SK-MEL-5 (cell line): Measurements from ENCODE around the gene KRTCAP2. TPM values are rescaled to one million over a fixed set of nuclear protein-coding genes. Genes with fewer than 3 reads are reported as not detected.

Experiments
- DNase-seq: peaks from one replicate; pipeline ENCODE4 v3.0.0-alpha.2; 2016; ENCODE audit warnings: low read depth, low spot score
- in situ Hi-C: cut with HindIII; loops from 2 replicates; pipeline ENCODE4 v1.10.0; 2016; ENCODE audit warnings: low sequenced_read_pairs, high pct_unique_total_duplicates, low pct_unique_long_range_greater_than_20kb
- total RNA-seq: library from RNA; depleted of rRNA; stranded (reverse); fragments of >200 nt; shearing (Covaris generic); gene quantifications from 2 replicates; pipeline ENCODE4 v1.2.3, GENCODE V29; 2014

KRTCAP2 gene
- total RNA-seq, 1 experiment from 2014 or later = 326 TPM

- DNase-seq = no peak
- in situ Hi-C loops = no loop called here
Measured at GRCh38 chr1:155187456-155187891, 14.4 kb upstream of the KRTCAP2 start.

DNA sequence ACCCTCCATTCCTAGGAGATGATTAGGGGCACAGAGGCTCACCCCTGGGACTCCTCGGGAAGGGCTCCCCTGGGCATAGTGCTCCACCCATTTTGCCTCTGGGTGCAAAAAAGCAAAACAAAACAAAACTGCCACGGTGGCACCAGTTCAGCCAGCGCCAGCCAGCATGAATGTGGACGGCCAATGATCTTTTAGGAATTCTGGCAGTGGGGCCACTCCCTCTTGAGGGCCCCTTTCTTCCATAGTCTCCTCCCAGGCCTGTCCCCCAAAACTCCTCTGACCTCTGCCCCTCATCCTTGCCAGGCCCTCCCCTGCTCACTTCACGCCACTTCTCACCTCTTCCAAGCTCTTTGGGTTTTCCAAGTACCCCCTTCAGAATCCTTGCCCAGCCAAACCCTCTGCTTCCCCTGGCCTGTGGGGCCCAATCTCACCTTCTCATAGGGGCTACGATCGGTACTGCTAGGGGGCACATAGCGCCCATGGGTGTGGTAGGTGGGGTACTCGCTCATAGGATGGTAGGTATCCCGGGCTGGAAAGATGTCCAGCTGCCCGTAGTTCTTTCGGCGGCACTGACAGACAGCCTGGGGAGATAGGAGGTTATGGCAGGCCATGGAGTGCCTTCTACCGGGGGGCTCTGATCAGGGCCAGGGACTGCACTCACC lies 13.8 kb upstream of the KRTCAP2 start:
- in situ Hi-C loops = no loop called here
- no peak for DNase-seq

DNA sequence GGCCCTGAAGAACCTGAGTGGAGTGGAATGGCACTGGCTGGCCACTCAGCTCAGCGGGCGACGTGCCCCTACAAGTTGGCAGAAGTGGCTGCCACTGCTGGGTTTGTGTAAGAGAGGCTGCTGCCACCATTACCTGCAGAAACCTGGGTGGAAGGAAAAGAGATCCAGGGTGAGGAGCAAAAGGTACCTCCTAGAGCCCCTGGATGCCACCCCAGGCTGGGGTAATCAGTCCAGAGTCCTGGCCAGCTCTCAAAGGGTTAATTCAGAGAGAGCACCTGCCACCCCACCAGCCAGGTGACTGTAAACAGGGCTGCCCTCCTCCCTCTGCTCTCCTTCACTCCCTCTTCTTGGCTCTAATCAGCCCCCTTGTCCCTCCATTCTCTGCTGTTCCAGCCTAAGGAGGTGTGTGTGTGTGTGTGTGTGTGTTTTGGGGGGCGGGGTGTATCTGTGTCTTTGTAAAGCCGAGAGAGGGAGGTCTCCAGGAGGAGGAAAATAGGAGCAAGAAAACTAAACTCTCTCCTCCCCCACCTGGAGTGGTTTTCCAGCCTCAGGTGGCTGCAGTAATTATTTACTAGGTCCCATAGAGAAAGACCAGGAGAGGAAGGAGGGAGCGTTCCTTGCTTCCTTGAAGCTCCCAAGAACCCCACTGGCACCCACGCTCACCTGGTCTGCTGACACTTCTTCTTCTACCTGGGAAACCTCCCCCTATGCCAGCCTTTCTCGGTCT lies 13.1 kb upstream of the KRTCAP2 start:
- DNase-seq = no peak
- in situ Hi-C loops = no loop called here

DNA sequence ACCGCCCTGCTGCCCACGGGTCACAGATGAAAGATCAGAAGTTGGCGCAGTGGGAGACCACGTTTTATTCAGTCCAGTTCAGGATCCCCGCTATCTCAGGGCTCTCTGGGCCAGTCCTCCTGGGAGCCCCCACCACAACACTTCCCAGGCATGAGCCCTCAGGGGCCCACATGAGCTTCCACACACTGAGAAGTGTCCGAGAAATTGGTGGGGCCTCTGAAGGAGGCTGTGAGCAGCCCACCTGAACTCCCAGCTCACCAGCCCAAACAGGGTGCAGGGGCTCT lies 12.6 kb upstream of the KRTCAP2 start:
- no peak for DNase-seq
- in situ Hi-C loops = no loop called here

DNA sequence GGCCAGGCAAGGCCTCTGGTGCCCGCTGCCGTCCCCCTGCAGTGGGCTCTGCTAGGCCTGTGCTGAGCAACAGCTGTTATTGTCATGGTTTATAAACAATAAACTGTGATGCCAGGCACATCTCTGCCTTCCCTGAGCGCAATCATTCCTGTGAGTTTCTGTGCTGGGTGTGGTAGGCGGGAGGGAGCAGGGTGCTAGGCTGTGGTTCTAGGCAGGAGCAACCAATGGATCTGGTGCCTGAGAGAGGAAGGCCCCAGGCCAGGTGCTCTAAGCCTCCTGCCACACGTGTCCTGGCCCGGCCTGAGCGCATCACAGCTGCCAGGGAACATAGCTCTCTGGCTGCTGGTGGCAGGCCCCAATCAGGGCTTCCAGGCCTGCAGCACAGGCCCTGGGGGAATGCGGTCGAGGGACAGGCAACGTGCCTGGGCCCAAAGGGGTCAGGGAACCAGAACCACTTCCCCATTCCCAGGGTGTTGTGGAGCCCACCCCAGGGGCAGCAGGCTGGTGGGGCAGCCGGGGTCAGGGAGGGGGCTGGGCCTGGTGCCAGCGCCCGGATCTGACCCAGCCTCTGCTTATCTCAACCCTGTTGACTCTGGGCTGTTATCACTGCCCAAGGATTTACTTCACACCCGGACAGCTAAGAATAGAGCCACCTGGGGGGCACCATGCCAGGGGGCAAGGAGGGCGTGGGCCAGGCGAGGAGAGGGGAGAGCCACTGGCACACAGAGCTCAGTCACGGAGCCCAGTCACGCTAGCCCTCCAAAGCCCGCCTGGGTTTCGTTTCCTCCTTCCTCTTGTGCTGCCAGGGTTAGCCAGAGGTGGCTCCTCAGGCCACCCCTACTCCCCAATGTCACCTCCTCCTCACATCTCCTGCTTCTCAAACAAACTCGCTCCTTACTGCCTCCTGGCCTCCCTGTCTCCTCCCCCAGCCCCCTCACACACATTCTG lies 12.0 kb upstream of the KRTCAP2 start:
- DNase-seq = no peak
- in situ Hi-C loops = no loop called here

- in situ Hi-C loops = no loop called here
- no peak for DNase-seq
Measured at GRCh38 chr1:155184351-155184811, 11.3 kb upstream of the KRTCAP2 start.

- in situ Hi-C loops = no loop called here
- no peak for DNase-seq
Measured at GRCh38 chr1:155183775-155184221, 10.7 kb upstream of the KRTCAP2 start.

DNA sequence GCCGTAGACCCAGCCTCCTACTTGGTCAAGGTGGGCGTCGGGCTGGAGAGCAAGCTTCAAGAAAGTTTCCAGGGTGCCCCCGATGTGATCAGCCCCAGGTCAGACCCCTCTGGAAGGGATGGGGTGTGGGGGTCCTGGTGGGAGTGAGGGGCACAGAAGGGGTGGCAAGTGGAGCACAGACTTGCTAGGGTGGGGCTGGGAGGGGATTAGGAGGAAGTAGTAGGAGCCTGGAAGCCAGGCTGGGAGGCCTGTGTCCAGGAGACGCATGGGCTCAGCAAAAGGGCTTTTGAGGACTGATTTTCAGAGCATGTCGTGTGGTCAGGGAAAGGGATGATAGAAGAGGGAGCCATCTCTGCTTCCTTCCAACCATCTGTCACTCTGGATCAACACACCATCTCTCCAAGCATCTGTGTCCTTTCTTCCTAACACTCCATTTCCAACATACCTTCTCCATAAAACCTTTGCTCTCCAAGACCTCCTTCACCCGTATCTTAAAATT lies 9.0 kb upstream of the KRTCAP2 start:
- DNase-seq = no peak
- in situ Hi-C loops = no loop called here

DNA sequence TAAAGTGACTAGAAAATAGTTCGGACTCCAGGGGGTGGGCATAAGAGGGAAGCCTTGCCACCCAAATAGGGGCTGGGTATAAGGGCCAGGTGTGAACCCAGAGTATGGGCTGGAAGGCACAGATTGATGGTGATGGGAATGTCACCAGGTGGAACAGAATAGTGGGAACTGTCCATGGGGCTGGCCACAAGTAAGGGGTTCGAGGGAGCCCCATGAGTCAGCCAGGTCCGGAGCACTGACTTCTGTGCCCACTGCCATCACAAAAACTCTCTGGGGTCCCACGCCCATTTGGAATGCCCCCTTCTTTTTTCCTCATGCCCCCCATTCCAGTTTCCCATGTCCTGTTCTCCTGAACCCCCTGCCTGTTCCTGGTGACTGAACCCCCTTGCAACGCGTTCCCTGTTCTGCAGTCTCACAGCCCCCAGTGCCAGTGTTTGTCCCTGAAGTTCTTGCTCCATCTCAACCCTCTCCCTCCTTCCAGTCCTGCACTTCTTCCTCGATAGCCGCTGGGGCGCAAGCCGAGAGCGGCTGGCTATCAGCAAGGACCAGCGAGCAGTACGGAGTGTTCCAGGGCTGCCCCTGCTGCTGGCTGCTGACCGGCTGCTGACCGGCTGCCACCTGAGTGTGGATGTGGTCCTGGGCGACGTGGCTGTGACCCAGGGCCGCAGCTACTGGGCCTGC lies 8.4 kb upstream of the KRTCAP2 start:
- in situ Hi-C loops = no loop called here

GRCh38 chr1:155179112-155180031 lies 6.3 kb upstream of the KRTCAP2 start:
- no peak for DNase-seq

More for the DNA sequence above, 8.4 kb upstream of the KRTCAP2 start:
- DNase-seq = no peak

GRCh38 chr1:155178441-155179111 lies 5.5 kb upstream of the KRTCAP2 start:
- in situ Hi-C loops = no loop called here
- DNase-seq = no peak

More at GRCh38 chr1:155179112-155180031, 6.3 kb upstream of the KRTCAP2 start:
- in situ Hi-C loops = no loop called here

GRCh38 chr1:155177918-155178281 lies 4.8 kb upstream of the KRTCAP2 start:
- in situ Hi-C loops = no loop called here
- no peak for DNase-seq

DNA sequence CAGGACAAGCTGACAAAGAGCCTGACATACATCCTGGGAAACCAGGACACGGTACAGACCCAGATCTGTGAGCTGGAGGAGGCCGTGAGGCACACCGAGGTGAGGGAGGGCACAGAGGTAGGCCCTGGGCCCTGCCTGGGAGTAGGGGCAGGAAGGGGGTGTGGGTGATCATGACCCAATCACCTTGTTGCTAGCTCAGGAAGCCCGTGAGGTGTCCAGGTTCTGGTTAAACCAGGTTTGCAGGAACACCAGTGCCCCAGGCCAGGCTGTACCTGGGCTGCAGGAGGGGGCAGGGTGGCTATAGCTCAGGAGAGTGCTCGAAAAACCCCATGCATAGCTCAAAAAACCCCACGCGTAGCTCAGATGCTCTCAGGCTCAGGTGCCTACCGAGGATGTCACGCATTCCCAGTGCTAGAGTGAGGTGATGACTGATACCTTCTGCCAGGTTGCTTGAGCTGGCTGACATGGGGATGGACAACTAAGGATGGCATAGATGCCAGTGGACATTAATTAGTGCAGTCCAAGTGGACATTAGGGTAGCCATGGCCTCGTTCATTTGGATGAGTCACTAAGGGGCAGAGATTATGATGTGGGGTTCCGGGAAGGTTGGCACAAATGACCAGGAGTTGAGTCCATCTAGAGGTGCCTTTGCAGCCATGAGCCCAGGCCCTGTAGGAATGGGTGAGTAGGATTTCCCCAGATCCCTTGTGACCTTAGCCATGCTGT lies 4.3 kb upstream of the KRTCAP2 start:
- in situ Hi-C loops = no loop called here
- no peak for DNase-seq

DNA sequence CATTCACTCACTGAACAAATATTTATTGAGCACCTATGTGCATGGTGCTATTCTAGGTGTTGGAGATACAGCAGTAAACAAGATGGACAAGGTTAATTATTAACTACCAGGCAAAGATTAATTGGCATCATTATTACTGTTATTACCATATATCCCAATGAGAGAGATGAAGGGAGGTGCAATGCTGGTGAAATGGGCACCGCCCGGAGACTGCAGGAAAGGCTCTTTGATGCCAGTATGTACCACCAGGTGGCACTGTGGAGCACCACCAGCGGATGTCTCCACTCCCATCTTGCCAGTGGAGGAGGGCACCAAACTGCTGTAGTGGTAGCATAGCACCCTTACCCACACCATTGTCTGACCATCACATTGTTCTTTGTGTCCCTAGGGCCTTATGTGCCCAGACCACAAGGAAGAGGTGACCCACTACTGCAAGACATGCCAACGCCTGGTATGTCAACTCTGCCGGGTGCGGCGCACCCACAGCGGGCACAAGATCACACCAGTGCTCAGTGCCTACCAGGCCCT lies 3.5 kb upstream of the KRTCAP2 start:
- in situ Hi-C loops = no loop called here
- peak; percentile 91 for DNase-seq

- DNase-seq = peak; percentile 33
- in situ Hi-C loops = no loop called here
Measured at GRCh38 chr1:155175927-155176371, 2.8 kb upstream of the KRTCAP2 start.
